ENCODE measurements around the gene ZNF625. TPM values are rescaled to one million over a fixed set of nuclear protein-coding genes. Genes with fewer than 3 reads are reported as not detected.

The ZNF625 gene
- total RNA-seq: 7.4 and 11.7 TPM in 2 replicates

- DNase-seq (ENCODE audit: low read depth in 2 of 2): peak; percentile 72 to 80
Measured at GRCh38 chr19:12156223-12157058, at the start of gene ZNF625. ZNF625 (minus strand) TSS chr19:12156734; CDS start chr19:12156558, 176 bp downstream.

- DNase-seq (ENCODE audit: low read depth in 2 of 2): no peak
Measured at GRCh38 chr19:12205296-12205695, 48.8 kb upstream of the ZNF625 start.

DNA sequence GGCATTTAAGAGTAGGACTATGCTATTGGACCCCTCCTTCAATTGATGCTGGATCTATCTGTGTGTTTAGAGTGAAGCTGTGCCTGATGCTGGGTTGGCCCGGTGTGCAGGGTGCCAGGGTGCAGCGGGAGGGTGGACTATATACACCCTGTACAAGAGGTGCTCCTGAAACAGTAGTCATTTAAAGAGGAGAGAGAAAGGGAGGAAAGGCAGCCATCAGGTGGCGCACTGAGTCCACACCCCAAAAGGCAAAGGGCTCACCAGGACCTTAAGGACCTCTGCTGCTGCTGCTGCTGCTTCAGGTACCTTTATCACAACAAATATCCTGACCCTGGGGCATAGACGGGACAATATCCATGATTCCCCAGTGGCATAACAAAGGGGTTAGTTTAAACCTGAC is 45.7 kb upstream of the ZNF625 start:
- DNase-seq (ENCODE audit: low read depth in 2 of 2): peak in 1 of 2 donors; percentile 6

GRCh38 chr19:12199757-12200419 is 43.4 kb upstream of the ZNF625 start:
- DNase-seq (ENCODE audit: low read depth in 2 of 2): no peak

GRCh38 chr19:12198136-12198535 is 41.6 kb upstream of the ZNF625 start:
- no peak for DNase-seq (ENCODE audit: low read depth in 2 of 2)

DNA sequence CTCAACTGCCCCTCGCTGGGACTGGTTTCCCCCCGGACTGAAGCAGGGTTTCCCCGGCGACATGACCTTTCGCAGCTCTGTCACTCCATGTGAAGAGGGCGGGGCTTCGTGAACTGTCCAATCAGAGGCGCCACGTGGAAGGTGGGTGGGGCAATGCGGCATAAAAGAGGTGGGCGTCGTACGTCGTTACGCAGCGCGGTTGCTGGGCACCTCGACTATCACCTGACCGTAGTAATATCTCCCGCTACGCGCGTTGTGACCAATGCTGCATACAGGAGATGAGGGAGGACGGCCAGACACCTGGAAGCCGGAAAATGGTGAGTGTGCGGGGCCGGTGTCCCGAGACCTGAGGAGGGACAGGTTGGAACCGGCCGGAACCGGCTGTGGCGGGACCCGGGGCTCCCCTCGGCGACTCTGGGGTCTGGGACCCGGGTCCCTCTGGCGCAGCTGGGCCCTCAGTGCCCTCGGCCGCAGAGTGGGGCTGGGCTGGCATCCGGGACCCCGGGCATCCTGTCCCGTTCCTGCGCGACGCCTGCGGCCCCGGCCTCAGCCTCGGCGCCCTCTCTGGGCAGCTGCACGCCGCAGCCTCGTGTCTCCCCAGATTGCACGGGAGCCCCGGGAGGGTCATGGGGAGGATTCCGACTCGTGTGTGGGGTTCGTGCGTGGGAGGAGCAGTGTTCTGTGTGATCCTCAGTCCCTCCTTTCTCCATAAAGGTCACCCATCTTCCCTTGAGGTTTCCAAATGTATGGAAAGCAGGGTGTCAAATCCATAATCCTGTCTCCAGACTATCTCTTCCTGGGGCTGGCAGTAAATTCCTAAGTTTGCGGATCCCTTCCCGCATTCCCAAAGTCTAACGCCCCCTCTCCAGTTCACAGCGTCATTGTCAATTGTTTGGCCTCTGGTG is 38.5 kb upstream of the ZNF625 start:
- DNase-seq (ENCODE audit: low read depth in 2 of 2): peak in 1 of 2 donors; percentile 34

DNA sequence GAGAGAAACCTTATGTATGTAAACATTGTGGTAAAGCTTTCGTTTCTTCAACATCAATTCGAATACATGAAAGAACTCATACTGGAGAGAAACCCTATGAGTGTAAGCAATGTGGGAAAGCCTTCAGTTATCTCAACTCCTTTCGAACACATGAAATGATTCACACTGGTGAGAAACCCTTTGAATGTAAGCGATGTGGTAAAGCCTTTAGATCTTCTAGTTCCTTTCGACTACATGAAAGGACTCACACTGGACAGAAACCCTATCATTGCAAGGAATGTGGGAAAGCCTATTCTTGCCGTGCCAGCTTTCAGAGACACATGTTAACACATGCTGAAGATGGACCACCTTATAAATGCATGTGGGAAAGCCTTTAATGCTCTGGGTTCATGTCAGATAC is 31.1 kb upstream of the ZNF625 start:
- DNase-seq (ENCODE audit: low read depth in 2 of 2): no peak

DNA sequence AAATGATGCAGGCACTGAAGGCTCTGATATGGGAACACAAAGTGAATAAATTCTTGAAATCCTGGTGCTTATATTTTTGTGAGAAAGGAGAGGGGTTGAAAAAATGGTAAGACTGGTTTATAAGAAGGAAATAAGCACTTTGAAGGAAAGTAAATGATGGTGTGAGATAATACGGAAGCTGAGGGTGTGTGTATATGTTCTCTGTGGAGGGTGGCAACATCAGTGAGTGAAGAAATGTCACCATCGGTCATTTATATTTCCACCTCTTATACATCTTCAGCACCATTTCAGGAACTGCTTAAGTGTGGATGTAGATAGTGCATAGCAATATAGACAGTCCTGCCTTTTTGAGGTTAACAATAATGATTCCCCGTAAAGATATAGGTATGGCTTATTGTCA is 23.8 kb upstream of the ZNF625 start:
- DNase-seq (ENCODE audit: low read depth in 2 of 2): no peak

GRCh38 chr19:12166626-12167025 is 10.1 kb upstream of the ZNF625 start:
- peak in 1 of 2 donors; percentile 51 for DNase-seq (ENCODE audit: low read depth in 2 of 2)

GRCh38 chr19:12163826-12164225 is 7.3 kb upstream of the ZNF625 start:
- DNase-seq (ENCODE audit: low read depth in 2 of 2): peak in 1 of 2 donors; percentile 47

DNA sequence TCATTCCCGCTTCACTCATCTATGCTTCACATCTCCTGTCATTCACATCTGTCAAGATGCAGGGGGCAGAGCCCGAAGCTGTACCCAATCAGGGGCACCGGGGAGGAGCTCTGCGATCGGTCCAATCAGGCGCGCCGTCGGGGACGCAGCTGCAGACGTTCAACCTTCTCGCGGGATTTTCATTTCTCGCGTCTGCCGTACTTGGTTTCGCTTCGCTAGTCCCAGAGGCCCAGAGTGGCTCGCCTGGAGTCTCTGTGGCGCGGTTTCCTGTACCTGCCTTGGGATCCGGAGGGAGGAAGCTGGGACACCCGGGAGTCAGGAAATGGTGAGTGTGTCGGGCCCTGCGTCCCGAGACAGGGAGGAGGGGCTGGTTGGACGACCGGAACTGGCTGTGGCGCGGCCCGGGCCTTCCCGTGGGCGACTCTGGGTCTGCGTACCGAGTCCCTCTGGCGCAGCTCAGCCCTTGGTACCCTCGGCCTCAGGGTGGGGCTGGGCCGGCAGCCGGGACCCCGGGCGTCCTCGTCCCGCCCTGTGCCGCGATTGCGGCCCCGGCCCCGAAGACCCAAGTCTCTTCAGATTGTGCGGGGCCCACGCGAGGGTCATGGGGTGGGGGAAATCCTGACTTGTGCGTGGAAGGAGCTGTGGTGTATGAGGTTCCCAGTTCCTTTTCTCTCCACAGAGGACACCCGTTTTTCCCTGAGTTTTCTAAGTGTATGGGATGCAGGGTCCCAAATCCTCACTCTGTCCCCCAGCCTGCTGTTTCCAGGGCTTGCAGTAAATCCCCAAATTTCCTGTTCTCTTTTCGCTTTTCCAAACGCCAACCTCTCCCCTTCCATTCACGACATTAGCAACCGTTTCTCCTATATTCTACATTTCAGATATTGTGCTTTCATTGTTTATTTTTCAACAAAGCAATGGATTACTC is 6.6 kb upstream of the ZNF625 start, which contains the start of gene ZNF136:
Gene ZNF136 (plus strand): TSS at position 215 of the 925 bp plus-strand sequence. CDS start 108 bp downstream, at position 323.
- DNase-seq (ENCODE audit: low read depth in 2 of 2): peak; percentile 98

DNA sequence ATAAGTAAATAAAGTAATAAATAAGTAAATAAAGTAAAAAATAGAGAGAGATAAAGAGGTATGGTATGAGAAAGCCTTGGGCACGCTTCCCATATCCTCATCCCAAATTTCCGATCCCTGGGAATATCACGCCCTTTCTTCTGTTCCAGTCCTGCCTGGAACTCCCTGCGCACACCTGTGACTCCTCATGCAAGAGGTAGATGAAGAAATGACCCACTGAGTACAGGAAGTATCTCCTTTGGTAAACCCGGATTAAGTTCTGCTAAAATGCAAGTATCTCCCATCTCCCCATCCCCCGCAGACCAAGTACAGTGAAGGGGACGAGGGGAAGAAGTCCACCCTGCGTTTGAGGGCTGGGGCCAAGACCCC is 6.0 kb upstream of the ZNF625 start:
- no peak for DNase-seq (ENCODE audit: low read depth in 2 of 2)

DNA sequence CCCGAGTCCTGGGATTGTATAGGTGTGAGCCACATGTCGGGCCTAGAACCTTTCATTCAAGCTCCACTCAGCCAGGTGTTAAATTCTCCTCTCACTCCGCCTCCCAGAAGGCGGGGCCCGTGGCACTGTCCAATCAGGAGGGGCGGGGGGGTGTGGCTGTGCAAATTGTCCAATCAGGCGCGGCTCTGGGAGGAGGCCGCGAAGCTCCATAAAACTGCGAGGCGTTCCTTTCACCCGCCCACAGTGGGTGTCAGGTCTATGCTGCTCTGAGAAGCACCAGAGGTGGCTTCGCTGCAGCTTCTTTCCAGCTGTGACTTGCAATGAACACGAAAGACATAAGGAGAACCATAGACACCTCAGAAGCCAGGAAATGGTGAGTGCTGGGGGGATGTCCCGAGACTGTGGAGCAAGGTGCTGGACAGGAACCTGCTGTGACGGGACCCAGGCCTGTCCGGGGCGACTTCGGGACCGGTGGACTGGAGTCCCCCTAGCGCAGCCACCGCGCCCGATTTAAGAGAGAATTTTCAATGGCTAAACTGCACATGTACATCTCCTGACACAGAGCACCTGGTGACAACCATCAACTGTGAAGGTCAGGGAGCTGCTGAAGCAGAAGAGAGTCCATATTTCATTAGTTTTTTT is 3.4 kb upstream of the ZNF625 start:
- no peak for DNase-seq (ENCODE audit: low read depth in 2 of 2)

GRCh38 chr19:12155324-12155860 is 1.1 kb downstream of the ZNF625 start:
- peak; percentile 6 to 12 for DNase-seq (ENCODE audit: low read depth in 2 of 2)

DNA sequence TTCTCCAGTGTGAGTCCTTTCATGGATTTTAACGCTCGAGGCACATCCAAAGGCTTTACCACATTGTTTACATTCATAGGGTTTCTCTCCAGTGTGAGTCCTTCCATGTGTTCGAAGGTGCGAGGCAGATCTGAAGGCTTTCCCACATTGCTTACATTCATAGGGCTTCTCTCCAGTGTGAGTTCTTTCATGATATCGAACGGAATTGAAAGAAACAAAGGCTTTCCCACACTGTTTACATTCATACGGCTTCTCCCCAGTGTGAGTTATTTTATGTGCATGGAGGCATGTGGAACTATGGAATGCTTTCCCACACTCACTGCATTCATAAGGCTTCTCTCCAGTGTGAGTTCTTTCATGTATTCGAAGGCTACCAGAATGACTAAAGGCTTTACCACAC is 11.2 kb downstream of the ZNF625 start:
- no peak for DNase-seq (ENCODE audit: low read depth in 2 of 2)

DNA sequence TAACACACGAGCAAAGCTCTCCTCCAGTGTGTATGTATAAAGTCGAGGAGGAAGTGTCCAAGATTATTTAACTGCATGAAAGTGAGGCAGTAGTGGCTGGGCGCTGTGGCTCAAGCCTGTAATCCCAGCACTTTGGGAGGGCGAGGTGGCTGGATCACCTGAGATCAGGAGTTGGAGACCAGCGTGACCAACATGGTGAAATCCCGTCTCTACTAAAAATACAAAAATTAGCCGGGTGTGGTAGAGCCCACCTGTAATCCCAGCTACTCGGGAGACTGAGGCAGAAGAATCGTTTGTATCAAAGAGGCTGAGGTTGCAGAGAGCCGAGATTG is 15.2 kb downstream of the ZNF625 start:
- DNase-seq (ENCODE audit: low read depth in 2 of 2): no peak

- peak; percentile 75 to 83 for DNase-seq (ENCODE audit: low read depth in 2 of 2)
Measured at GRCh38 chr19:12140545-12141404, 15.8 kb downstream of the ZNF625 start.

- peak; percentile 93 to 94 for DNase-seq (ENCODE audit: low read depth in 2 of 2)
Measured at GRCh38 chr19:12139885-12140544, 16.5 kb downstream of the ZNF625 start, which contains the start of gene ZNF20. ZNF20 (minus strand) TSS chr19:12140350; CDS start chr19:12140182, 168 bp downstream.
